GM12878 (cell line): ENCODE data around the gene NT5C. TPM values are rescaled to one million over a fixed set of nuclear protein-coding genes. Genes with fewer than 3 reads are reported as not detected.
A peak's percentile ranks its signal among the peaks of the same experiment; 100 is the strongest.

Experiments used
- ATAC-seq: fragments of 200-7000 bp; cut with Tn5 transposase; 3 replicates; pipeline ENCODE4 v1.9.1; 2020; ENCODE audit warnings: mild to moderate bottlenecking, moderate library complexity
- BruUV-seq: library from RNA; stranded (reverse); fragments of 400-500 nt; replicated peaks from 2 replicates; lab custom pipeline; 2021; lab: Mats Ljungman, UMichigan
- CTCF ChIA-PET: fragments of 300-600 bp; sonication (Branson Sonifier 250); formaldehyde crosslinking; extraction: SDS; loops from one replicate; lab custom pipeline; 2021; ENCODE audit warnings: inconsistent platforms; lab: Yijun Ruan, JAX
- POLR2A ChIA-PET: fragments of 350-600 bp; formaldehyde crosslinking; extraction: SDS; loops from one replicate; lab custom pipeline; 2021; ENCODE audit warnings: inconsistent platforms; lab: Charles Lee
- RAD21 ChIA-PET: fragments of 300-600 bp; sonication (Branson Sonifier 250); formaldehyde crosslinking; loops from one replicate; lab custom pipeline; 2023; ENCODE audit warnings: antibody characterized with exemption; ENCODE audit not compliant: unreplicated experiment; lab: Charles Lee
- SMC1A ChIA-PET: fragments of 300-600 bp; sonication (Branson Sonifier 250); formaldehyde crosslinking; loops from one replicate; lab custom pipeline; 2023; ENCODE audit not compliant: unreplicated experiment, uncharacterized antibody; lab: Charles Lee
- DNase-seq: peaks from one replicate; pipeline ENCODE4 v3.0.0-alpha.2; 2011; ENCODE audit warnings: low read depth, low spot score
- FAIRE-seq: peaks from 3 replicates; lab custom pipeline; 2011; peaks lifted over from hg19 to GRCh38; lab: Jason Lieb, UNC
- H2AFZ ChIP-seq: 2 replicates; pipeline ENCODE4 v1.6.0; 2011; ENCODE audit warnings: low read depth, low read length, control low read depth; ENCODE audit not compliant: control insufficient read depth
- H3K27ac ChIP-seq: 2 replicates; pipeline ENCODE4 v1.5.1; 2011; ENCODE audit warnings: control low read depth; ENCODE audit not compliant: control insufficient read depth, insufficient read depth
- H3K27me3 ChIP-seq, 2 experiments: replicated peaks in 1 of 2; 2 replicates each; pipeline versions ENCODE4 v1.6.0 to v1.6.1; 2011; ENCODE audit warnings: low read length in 1 of 2; ENCODE audit not compliant: control insufficient read depth in 2 of 2, insufficient read depth in 2 of 2
- H3K36me3 ChIP-seq, 2 experiments: 2 replicates each; pipeline ENCODE4 v1.5.1; 2011; ENCODE audit warnings: low read length in 1 of 2; ENCODE audit not compliant: control insufficient read depth in 2 of 2, insufficient read depth in 2 of 2
- H3K4me1 ChIP-seq: 2 replicates; pipeline ENCODE4 v1.6.1; 2011; ENCODE audit warnings: mild to moderate bottlenecking, low read length, moderate library complexity, mixed read lengths; ENCODE audit not compliant: control insufficient read depth, insufficient read depth
- H3K4me2 ChIP-seq: 2 replicates; pipeline ENCODE4 v1.6.0; 2011; ENCODE audit warnings: control low read depth; ENCODE audit not compliant: control insufficient read depth, insufficient read depth
- H3K4me3 ChIP-seq: fragments of 200-600 bp; sonication (generic); 2 replicates; pipeline ENCODE4 v1.5.1; 2016
- H3K79me2 ChIP-seq: 2 replicates; pipeline ENCODE4 v1.6.0; 2011; ENCODE audit warnings: low read length; ENCODE audit not compliant: control insufficient read depth, insufficient read depth
- H3K9ac ChIP-seq: 2 replicates; pipeline ENCODE4 v1.8.0; 2011; ENCODE audit warnings: low read length, control low read depth, mixed read lengths; ENCODE audit not compliant: control insufficient read depth, insufficient read depth
- H3K9me3 ChIP-seq: replicated peaks from 3 replicates; pipeline ENCODE4 v1.5.1; 2011; ENCODE audit warnings: mild to moderate bottlenecking, low read length; ENCODE audit not compliant: control insufficient read depth, insufficient read depth
- H4K20me1 ChIP-seq: 2 replicates; pipeline ENCODE4 v1.6.0; 2011; ENCODE audit not compliant: control insufficient read depth, insufficient read depth
- HDAC2 ChIP-seq: fragments of 200-600 bp; sonication (generic); IDR thresholded peaks from 2 replicates; pipeline ENCODE4 v1.6.1; 2017
- PAX8 ChIP-seq: fragments of 450-650 bp; IDR thresholded peaks from 2 replicates; pipeline ENCODE4 v1.6.1; 2017; ENCODE audit warnings: mild to moderate bottlenecking, moderate library complexity
- SMC3 ChIP-seq: IDR thresholded peaks from 2 replicates; pipeline ENCODE4 v1.6.1; 2011; ENCODE audit warnings: low read length, improper control_type of control experiment, borderline replicate concordance
- whole genome bisulfite sequencing: methylation state at CpG from one replicate; pipeline ENCODE4 v1.1.6; 2016; ENCODE audit warnings: low lambda C conversion rate; ENCODE audit not compliant: insufficient replicate concordance, insufficient coverage; ENCODE audit errors: missing lambda C conversion rate; 5-methylcytosine and 5-hydroxymethylcytosine counted together
- in situ Hi-C: fragments of 300-500 bp; cut with MboI; formaldehyde crosslinking; loops from 9 replicates; pipeline ENCODE4 v1.14.3; 2018; ENCODE audit warnings: mixed read lengths
- intact Hi-C: fragments of 100-400 bp; cut with micrococcal nuclease; formaldehyde crosslinking; loops from one replicate; pipeline ENCODE4 v1.14.2; 2022; ENCODE audit not compliant: unreplicated experiment
- polyA plus RNA-seq, 11 experiments: library from polyadenylated mRNA; depleted of rRNA in 4 of 11; unstranded in 6 of 11; stranded (reverse) in 5 of 11; fragments of >200 nt; fragmentation: Nextera tagmentation in 4 of 11; fragmentation: Illumina TruSeq in 1 of 11; extraction: Ambion mirVana in 4 of 11; extraction: Trizol in 1 of 11; gene quantifications; 1 replicate in 1 of 11; 2 replicates in 10 of 11; pipeline versions ENCODE4 v1.2.1 to v1.2.3, GENCODE V29; 2011 to 2016; ENCODE audit warnings: inconsistent platforms in 2 of 11, missing spikeins in 2 of 11, low read depth in 1 of 11
- total RNA-seq, 4 experiments: library from RNA; depleted of rRNA in 3 of 4; stranded (reverse); fragments of >200 nt in 3 of 4; fragmentation: Illumina TruSeq in 1 of 4; extraction: Trizol in 1 of 4; gene quantifications; 2 replicates each; pipeline versions ENCODE4 v1.2.1 to v1.2.3, GENCODE V29; 2013 to 2021
- TF ChIP-seq, protein P1 (sequence below): fragments of 450-650 bp; IDR thresholded peaks from 2 replicates; pipeline ENCODE4 v1.6.1; 2017; ENCODE audit warnings: mild to moderate bottlenecking, moderate library complexity
- TF ChIP-seq, protein P2 (sequence below): fragments of 450-650 bp; IDR thresholded peaks from 2 replicates; pipeline ENCODE4 v1.6.1; 2016; ENCODE audit warnings: mild to moderate bottlenecking
- TF ChIP-seq, protein P3 (sequence below): fragments of 450-650 bp; IDR thresholded peaks from 2 replicates; pipeline ENCODE4 v1.6.1; 2017; ENCODE audit warnings: mild to moderate bottlenecking, low read depth, inconsistent platforms; ENCODE audit not compliant: poor library complexity, severe bottlenecking

Gene NT5C
- total and polyA plus RNA-seq, 10 of the 15 experiments (the other 5 are each of a cell fraction or from before 2014, with no cell fraction given), result 3.7 to 158 (median 63.9) TPM

DNA sequence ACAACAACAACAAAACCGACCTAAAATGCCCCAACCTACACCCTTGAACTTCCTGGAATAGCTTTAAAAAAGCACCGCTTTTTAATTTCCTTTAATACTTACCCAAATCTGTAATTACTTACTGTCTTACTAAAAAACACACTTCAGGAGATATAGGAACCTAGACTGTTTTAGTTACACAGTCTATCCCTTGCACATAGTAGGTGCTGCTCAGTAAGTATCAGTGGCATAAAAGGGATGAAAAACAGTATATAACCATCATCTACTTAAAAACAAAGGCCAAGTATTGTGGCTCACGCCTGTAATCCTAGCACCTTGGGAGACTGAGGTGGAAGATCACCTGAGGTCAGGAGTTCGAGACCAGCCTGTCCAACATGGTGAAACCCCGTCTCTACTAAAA, 45.1 kb upstream of the NT5C start (continued):
- TF ChIP-seq, protein P1, sequence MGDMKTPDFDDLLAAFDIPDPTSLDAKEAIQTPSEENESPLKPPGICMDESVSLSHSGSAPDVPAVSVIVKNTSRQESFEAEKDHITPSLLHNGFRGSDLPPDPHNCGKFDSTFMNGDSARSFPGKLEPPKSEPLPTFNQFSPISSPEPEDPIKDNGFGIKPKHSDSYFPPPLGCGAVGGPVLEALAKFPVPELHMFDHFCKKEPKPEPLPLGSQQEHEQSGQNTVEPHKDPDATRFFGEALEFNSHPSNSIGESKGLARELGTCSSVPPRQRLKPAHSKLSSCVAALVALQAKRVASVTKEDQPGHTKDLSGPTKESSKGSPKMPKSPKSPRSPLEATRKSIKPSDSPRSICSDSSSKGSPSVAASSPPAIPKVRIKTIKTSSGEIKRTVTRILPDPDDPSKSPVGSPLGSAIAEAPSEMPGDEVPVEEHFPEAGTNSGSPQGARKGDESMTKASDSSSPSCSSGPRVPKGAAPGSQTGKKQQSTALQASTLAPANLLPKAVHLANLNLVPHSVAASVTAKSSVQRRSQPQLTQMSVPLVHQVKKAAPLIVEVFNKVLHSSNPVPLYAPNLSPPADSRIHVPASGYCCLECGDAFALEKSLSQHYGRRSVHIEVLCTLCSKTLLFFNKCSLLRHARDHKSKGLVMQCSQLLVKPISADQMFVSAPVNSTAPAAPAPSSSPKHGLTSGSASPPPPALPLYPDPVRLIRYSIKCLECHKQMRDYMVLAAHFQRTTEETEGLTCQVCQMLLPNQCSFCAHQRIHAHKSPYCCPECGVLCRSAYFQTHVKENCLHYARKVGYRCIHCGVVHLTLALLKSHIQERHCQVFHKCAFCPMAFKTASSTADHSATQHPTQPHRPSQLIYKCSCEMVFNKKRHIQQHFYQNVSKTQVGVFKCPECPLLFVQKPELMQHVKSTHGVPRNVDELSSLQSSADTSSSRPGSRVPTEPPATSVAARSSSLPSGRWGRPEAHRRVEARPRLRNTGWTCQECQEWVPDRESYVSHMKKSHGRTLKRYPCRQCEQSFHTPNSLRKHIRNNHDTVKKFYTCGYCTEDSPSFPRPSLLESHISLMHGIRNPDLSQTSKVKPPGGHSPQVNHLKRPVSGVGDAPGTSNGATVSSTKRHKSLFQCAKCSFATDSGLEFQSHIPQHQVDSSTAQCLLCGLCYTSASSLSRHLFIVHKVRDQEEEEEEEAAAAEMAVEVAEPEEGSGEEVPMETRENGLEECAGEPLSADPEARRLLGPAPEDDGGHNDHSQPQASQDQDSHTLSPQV, result no peak

DNA sequence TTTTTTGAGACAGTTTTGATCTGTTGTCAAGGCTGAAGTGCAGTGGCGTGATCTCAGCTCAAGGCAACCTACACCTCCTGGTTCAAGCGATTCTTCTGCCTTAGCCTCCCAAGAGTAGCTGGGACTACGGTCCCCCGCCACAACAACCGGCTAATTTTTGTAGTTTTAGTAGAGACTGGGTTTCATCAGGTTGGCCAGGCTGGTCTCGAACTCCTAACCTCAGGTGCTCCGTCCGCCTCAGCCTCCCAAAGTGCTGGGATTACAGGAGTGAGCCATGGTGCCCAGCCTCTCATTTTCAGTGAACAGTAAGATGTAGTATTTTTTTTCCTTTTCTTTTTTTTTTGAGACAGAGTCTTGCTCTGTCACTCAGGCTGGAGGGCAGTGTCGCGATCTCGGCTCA, 43.5 kb upstream of the NT5C start:
- no peak overlapping the region for H3K9ac ChIP-seq
- ChIA-PET POLR2A (interaction anchor here (0.6 to 1.3 kb wide), 3 partner anchors 8 to 20 kb away, joined by 3 to 4 read pairs (median 3); partner anchors contain the start of genes JPT1 and SUMO2), CTCF (interaction anchor here (1.5 to 10.6 kb wide), 5 partner anchors 44 to 213 kb away, joined by 3 to 199 read pairs (median 10); partner anchors contain the start of gene NT5C)
- no peak overlapping the region for H3K4me2 ChIP-seq
- no peak overlapping the region for H2AFZ ChIP-seq
- H4K20me1 ChIP-seq, result no peaks in the 10 kb centered on the region
- TF ChIP-seq HDAC2 (no peak), PAX8 (no peak), SMC3 (no peak)
- TF ChIP-seq, protein P2, sequence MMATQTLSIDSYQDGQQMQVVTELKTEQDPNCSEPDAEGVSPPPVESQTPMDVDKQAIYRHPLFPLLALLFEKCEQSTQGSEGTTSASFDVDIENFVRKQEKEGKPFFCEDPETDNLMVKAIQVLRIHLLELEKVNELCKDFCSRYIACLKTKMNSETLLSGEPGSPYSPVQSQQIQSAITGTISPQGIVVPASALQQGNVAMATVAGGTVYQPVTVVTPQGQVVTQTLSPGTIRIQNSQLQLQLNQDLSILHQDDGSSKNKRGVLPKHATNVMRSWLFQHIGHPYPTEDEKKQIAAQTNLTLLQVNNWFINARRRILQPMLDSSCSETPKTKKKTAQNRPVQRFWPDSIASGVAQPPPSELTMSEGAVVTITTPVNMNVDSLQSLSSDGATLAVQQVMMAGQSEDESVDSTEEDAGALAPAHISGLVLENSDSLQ, result peak; percentile 11; the same call in 1 of the 2 replicates
- TF ChIP-seq, protein P3, sequence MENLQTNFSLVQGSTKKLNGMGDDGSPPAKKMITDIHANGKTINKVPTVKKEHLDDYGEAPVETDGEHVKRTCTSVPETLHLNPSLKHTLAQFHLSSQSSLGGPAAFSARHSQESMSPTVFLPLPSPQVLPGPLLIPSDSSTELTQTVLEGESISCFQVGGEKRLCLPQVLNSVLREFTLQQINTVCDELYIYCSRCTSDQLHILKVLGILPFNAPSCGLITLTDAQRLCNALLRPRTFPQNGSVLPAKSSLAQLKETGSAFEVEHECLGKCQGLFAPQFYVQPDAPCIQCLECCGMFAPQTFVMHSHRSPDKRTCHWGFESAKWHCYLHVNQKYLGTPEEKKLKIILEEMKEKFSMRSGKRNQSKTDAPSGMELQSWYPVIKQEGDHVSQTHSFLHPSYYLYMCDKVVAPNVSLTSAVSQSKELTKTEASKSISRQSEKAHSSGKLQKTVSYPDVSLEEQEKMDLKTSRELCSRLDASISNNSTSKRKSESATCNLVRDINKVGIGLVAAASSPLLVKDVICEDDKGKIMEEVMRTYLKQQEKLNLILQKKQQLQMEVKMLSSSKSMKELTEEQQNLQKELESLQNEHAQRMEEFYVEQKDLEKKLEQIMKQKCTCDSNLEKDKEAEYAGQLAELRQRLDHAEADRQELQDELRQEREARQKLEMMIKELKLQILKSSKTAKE, result no peak
- TF ChIP-seq, all 136 proteins: peak for 1
- Histone ChIP-seq H3K4me1 (no peaks in the 10 kb centered on the region), H3K36me3 (peaks cover 7 to 34% of the 10 kb centered on the region in 2 experiments), H3K9me3 (no peaks in the 10 kb centered on the region), H3K4me3 (no peak overlapping the region), H3K79me2 (peaks cover 44% of the 10 kb centered on the region), H3K27ac (no peak overlapping the region), H3K27me3 (no peaks in the 10 kb centered on the region)
- DNase-seq, result no peak
- no peak for FAIRE-seq
- no peak for ATAC-seq
- 96% methylated on average over 11 of the region's 11 CpGs for WGBS
- intact Hi-C loops (no loop called here), in situ Hi-C loops (no loop called here)
- BruUV-seq, result no TSS peak
- ChIA-PET SMC1A (interaction anchor here (1.4 to 3.5 kb wide), 2 partner anchors 61 to 105 kb away, joined by 3 to 26 read pairs; no protein-coding TSS in a partner anchor), RAD21 (interaction anchor here (1.2 to 2.8 kb wide), 3 partner anchors 25 to 214 kb away, joined by 3 to 11 read pairs (median 7); no protein-coding TSS in a partner anchor)
